HG03520 (cell line): ENCODE data around the gene MYH10.

ENCODE experiments used
- ATAC-seq: cut with Tn5 transposase; IDR thresholded peaks from one replicate; pipeline ENCODE4 v1.9.1; 2021; ENCODE audit warnings: mild to moderate bottlenecking, moderate library complexity; ENCODE audit not compliant: unreplicated experiment

The MYH10 gene

GRCh38 chr17:8453326-8453725 is 177.2 kb downstream of the MYH10 start:
- ATAC-seq = no peak

GRCh38 chr17:8451933-8452614 is 178.5 kb downstream of the MYH10 start:
- ATAC-seq = no peak

- no peak for ATAC-seq
Observed at GRCh38 chr17:8448310-8448709, 182.2 kb downstream of the MYH10 start.

GRCh38 chr17:8447799-8448198 is 182.7 kb downstream of the MYH10 start:
- ATAC-seq = no peak

- no peak for ATAC-seq
Observed at GRCh38 chr17:8445536-8445935, 185.0 kb downstream of the MYH10 start.

GRCh38 chr17:8444494-8444893 is 186.0 kb downstream of the MYH10 start:
- no peak for ATAC-seq

- no peak for ATAC-seq
Observed at GRCh38 chr17:8443756-8444155, 186.8 kb downstream of the MYH10 start.

GRCh38 chr17:8442310-8442709 is 188.2 kb downstream of the MYH10 start:
- no peak for ATAC-seq

GRCh38 chr17:8441690-8442089 is 188.8 kb downstream of the MYH10 start:
- ATAC-seq = no peak

GRCh38 chr17:8439681-8440080 is 190.8 kb downstream of the MYH10 start:
- ATAC-seq = no peak

- ATAC-seq = no peak
Observed at GRCh38 chr17:8438441-8438840, 192.1 kb downstream of the MYH10 start.

GRCh38 chr17:8436844-8437171 is 193.7 kb downstream of the MYH10 start:
- no peak for ATAC-seq

GRCh38 chr17:8436169-8436843 is 194.2 kb downstream of the MYH10 start:
- peak; percentile 41 for ATAC-seq

- ATAC-seq = peak; percentile 95
Observed at GRCh38 chr17:8435245-8436168, 195.0 kb downstream of the MYH10 start, which contains the start of gene NDEL1. NDEL1 (plus strand) TSS chr17:8435884; CDS start chr17:8444272, 8,388 bp downstream.

- no peak for ATAC-seq
Observed at GRCh38 chr17:8430966-8431365, 199.6 kb downstream of the MYH10 start.

GRCh38 chr17:8426802-8427201 is 203.7 kb downstream of the MYH10 start:
- no peak for ATAC-seq

GRCh38 chr17:8426094-8426720 is 204.3 kb downstream of the MYH10 start:
- no peak for ATAC-seq
